ENCODE results near the gene PDZK1. TPM values are rescaled to one million over a fixed set of nuclear protein-coding genes. Genes with fewer than 3 reads are reported as not detected.

Gene PDZK1
- total and polyA plus RNA-seq, 2 of the 8 experiments (the other 6 are each of a cell fraction or from before 2014, with no cell fraction given), result 0.17 TPM; not detected in 1

- TF ChIP-seq EP300 (IDR thresholded peaks at IDR 0.05; ENCODE audit: borderline replicate concordance in 1 of 2, low read depth in 2 of 2, low read length in 2 of 2) (no peak), MAFK (IDR thresholded peaks at IDR 0.05; ENCODE audit: low read depth, low read length) (no peak), KDM4A (IDR thresholded peaks at IDR 0.05; ENCODE audit: low read depth, low read length, severe bottlenecking) (no peak), SAP30 (IDR thresholded peaks at IDR 0.05; ENCODE audit: insufficient read depth, insufficient replicate concordance, low read length) (no peak), ATF2 (IDR thresholded peaks at IDR 0.05; ENCODE audit: low read length) (no peak), CHD1 (IDR thresholded peaks at IDR 0.05; ENCODE audit: low read depth, low read length) (no peak), RFX5 (IDR thresholded peaks at IDR 0.05; ENCODE audit: borderline replicate concordance, low read depth, low read length) (no peak), PHF8 (conservative IDR thresholded peaks at IDR 0.05; ENCODE audit: low read depth, low read length) (no peak)
Observed at GRCh38 chr1:145708063-145708462, 895 bp upstream of the PDZK1 start (continued).
